ENCODE results near the gene PDE8B.
"Not testable (repeated sequence)": the region's sequence is repeated elsewhere in the genome, so short reads cannot be mapped to it uniquely, and the experiment has no call there.

Gene PDE8B

DNA sequence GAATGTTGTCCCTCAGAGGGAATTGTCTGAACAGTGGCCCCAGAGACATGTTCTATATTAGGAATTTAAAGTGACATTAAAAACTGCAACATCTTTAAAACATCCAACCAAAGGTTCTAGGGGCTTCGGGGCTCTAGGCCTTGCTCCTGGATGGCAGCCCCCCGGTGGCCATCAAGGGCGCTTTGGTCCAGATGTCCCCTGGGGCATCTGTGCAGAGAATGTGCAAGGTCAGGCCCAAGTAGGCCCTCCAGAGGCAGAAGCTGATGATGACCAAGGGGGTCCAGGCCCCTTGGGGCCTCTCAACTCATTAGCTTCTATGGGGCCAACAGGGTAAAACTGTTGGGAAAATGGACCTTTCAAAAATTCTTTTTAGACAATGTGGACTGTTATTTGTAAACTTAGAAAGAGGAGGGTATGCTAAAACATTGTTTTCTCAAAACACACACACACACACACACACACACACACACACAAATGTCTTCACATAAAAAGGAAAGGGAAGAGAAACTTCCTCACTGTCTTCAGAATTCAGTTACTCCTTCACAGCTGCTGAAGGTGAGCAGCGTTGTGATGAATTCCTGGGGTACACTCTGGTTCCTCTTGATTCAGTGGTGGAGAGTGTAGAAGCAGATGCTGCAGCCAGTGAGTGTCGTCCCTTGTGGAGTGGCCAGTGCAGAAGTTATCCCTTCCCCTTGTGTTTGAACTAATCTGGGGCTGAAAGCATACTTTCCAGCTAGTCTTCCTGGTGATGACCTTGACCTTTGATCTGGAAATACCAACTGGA lies 156.4 kb downstream of the PDE8B start:
- DNase-seq (ENCODE audit: low spot score) = no peak

DNA sequence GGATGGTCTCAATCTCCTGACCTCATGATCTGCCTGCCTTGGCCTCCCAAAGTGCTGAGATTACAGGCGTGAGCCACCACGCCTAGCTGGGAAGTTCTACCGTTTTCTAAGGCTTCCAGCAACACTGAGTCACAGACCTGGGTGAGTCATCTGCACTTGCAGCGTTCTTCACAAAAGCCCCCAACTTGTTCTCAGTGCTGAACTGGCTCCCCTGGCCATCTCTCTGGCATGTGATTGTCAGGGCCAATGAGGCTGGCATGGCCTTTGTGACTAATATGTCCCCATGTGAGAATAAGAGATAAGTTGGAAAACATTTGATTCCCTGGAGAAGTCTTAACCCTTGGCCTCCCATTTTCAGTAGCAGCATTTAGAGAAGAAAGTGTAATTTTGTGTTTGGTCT lies 157.3 kb downstream of the PDE8B start:
- DNase-seq (ENCODE audit: low spot score) = no peak

DNA sequence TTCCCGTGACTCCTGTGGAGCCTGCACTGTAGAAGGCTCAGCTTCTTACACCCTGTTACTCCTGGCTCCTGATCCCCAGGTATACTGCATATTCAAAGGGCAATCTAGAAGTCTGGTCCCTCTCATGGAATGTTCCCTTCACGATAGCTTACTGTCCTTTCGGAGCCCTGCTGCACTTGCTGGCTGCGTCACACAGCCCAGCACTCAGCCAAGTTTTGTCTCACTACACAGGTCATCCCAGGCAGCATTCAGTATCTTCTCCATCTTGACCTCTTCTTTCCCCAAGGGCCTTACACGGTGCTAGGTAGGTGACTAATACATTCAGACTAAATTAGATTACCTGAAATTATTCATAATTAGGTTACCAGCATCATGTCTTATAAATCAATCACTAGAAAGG lies 157.9 kb downstream of the PDE8B start:
- DNase-seq (ENCODE audit: low spot score) = no peak

DNA sequence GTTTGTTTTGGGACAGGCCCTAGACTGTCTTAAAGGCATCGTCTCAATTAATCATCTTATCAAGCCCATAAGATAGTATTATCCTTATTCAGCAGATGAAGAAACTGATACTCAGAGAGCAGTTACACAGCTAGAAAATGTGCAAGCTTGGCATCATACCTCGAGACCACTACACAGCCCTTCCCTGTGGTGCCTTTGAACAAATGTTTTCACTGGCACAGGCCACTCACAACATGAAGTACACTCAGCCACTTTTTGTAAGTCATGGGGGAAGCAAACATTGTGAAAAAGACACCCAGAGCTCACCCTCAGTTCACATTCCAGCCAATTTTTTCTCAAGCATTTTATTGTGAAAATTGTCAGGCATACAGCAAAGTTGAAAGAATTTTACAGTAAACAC lies 159.1 kb downstream of the PDE8B start:
- DNase-seq (ENCODE audit: low spot score) = no peak

DNA sequence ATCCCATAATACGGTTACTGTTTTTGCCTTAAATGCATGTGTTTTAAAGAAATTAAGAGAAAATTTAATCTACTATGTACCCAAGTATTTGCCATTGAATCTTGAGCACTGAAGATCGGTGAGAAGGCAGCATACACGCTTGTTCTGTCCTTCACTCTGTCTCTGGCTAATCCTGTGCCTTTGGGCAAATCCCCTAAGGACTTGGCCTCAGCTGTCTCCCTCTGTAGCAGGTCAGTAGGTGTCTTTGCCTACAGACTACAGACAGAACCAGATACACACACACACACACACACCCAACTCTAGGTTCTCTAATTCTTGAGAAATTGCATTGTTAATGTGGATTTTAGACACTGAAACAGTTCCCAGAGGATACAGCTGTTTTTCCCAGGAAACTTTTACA lies 164.2 kb downstream of the PDE8B start:
- no peak for DNase-seq (ENCODE audit: low spot score)

DNA sequence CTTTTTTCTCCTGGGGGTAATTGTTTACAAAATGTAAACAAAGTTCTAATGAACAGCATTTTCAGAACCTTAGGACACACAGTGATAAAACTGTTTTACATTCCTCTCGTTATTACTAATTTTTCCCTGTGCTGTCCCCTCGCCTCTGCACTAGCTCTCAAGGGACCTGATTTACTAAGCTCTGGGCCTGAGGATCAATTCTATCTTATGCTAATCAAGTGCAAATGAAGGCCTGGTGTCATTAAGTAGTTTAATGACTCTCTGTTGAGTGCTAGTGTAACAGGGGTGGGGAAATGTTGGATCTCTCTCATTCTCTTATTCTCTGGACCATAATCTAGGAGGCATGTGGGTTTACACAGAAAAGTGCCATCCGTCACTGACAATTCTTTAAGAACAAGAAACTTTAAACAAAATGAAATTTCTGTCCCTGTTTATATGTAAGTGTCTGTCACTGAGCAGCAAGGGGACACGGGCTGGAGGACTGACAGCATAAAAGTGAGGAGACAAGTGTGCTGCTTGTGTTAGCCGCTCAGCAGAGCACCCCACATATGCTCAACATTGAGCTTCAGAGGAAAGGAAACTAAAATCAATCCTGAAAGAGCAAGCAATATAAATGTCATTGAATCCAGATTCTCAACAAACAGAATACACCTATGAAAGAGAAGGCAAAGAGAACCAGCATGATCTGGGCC lies 166.3 kb downstream of the PDE8B start:
- DNase-seq (ENCODE audit: low spot score) = no peak

DNA sequence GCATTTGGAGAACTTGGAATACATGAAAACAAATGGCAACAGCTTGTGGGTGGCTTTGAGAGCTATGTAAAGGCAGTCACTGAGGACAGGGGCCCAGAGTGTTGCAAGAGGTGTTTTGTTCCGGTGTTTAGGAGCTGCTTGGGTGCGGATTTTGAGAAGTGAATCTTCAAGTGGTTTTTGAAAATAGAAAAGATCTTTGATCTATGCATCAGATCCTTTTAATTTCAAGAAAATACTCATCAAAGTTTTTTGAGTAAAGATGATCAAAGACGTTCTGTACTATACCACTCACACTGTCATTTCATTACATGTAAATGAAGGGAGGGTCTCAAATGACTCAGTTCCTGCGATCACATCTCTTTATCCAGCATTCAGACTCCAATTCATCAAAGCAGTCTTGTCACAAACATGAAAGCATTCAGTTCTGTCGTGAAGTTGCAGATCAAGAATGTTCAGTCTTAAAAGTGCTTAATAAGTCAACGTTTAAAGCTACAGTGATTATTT lies 169.1 kb downstream of the PDE8B start:
- no peak for DNase-seq (ENCODE audit: low spot score)

DNA sequence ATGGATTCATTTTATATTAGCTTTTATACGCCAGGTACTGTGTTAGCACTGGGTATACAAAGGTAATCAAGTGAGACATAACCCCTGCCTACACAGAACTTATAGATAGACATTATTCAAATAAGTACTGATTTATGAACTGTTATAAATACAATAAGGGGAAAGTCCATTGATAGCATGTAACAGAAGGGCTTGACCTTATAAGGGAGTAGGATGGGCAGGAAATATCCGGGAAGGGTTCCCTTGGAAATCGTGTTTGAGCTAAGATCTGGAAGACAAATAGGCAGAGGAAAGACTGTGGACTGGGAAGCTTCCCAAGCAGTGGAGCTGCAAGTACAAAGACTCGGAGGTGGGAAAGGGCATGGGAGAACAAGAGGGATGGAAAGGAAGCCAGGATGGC lies 170.2 kb downstream of the PDE8B start:
- no peak for DNase-seq (ENCODE audit: low spot score)

DNA sequence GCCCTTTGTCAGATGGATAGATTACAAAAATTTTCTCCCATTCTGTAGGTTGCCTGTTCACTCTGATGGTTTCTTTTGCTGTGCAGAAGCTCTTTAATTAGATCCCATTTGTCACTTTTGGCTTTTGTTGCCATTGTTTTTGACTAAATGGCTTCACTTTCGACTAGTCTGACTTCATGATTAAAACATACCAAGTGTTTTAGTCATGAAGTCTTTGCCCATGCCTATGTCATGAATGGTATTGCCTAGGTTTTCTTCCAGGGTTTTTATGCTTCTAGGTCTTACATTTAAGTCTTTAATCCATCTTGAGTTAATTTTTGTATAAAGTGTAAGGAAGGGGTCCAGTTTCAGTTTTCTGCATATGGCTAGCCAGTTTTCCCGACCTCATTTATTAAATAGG lies 172.9 kb downstream of the PDE8B start:
- DNase-seq (ENCODE audit: low spot score) = not testable (repeated sequence)

DNA sequence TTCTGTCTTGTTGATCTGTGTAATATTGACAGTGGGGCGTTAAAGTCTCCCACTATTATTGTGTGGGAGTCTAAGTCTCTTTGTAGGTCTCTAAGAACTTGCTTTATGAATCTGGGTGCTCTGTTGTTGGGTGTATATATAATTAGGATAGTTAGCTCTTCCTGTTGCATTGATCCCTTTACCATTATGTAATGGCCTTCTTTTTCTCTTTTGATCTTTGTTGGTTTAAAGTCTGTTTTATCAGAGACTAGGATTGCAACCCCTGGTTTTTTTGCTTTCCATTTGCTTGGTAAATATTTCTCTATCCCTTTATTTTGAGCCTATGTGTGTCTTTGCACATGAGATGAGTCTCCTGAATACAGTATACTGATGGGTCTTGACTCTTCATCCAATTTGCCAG lies 175.9 kb downstream of the PDE8B start:
- DNase-seq (ENCODE audit: low spot score) = not testable (repeated sequence)

DNA sequence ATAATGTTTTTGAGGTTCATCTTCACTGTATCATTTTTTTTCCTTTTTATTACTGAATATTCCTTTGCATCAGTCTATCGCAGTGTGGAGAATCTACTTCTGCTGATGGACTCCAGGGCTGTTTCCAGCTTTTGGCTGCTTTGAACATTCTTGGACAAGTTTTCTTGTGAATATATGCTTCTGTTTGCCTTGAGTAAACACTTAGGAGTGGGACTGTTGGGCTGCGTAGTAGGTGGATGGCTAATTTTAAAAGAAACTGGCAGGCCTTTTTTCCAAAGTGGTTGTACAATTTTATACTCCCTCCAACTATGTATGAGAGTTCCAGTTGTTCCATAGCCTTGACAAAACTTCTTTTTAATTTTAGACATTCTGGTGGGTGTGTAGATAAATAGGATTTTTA lies 179.3 kb downstream of the PDE8B start:
- no peak for DNase-seq (ENCODE audit: low spot score)

DNA sequence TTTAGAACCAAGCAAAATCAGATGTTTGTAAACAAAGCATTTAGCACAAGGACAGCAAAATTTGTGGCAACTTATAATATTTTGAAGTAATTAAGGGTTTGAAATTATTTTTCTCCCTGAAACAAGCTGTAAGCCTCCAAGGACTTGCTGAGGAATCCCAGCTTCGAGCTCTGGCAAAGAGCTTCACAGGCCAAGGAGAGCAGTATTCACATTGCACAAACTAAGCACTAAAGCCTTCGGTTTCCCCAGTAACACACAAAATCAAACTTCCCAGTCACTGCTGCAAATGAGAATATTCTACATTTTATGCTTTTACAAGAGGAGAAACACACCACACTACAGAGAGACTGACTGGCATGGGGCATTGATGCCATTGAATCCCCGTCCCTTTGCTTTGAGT lies 179.7 kb downstream of the PDE8B start:
- DNase-seq (ENCODE audit: low spot score) = no peak

DNA sequence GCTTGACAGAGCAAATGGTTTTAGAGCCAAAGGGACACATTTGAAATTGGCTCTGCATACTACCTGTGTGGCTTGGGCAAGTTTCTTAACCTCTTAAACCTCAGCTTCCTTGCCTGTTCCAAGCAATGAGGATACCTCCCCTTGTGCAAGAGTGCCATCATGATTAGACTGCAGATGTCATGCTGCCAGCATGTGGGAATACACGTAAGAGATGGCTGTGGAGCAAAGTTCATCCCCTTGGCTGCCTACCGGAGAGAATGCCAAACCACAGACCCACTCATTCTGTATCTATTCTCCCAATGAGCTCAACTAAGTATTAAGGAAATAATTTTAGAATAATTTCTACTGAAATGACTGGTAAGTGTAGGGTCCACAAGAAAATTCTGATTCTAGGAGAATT lies 180.3 kb downstream of the PDE8B start:
- no peak for DNase-seq (ENCODE audit: low spot score)

DNA sequence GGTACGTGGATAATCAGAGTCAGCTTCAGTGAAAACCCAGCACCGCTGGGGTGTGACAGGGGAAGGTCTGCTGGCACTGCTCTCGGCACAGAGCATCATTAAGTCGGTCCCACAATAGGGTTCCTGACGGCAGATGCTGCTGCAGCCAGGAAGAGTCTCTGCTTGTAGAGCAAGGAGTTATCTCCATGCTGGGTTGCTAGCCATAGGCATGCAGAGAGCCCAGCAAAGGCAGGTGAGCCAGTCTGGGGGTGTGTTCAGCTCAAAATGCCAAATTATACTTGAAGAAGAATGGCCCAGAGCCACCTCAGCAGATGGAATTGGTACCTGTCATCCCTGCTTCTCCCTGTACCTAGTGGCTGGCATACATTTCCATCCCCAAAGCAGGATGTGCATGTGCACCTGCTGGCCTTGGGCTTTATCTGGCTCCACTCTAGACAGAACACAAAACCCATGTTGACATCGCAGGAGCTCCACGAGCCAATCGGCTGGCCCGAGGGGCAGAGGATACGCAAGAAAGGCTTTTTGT lies 180.8 kb downstream of the PDE8B start:
- no peak for DNase-seq (ENCODE audit: low spot score)

DNA sequence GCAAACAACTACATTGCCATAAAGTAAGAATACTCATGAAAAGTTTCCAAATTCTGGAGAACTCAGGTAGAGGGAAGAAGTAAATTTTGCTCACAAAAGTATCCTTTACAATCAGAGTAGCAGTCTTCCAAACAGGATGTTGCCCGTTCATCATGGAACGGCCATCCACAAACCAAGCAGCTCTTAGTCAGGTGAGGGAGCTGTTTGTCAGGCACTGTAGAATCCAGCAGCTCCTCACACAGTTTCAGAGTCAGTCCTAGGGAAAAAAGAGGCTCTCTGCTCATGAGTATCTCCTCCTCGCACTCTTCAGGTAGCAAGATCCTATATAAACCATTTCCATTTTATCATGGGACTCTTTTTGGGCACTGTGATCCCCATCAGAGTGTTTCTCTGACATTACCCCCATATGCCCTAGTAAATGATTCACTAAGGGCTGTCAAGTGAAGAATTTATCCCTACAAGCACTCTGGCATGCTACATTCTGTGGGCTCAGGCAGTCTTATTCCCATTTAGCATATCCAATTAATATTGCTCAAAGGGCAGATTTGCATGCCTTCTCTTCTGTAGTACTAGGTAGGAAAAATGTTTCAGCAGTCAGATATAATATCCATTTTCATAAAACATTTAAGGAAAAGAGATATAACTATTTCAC lies 183.7 kb downstream of the PDE8B start:
- no peak for DNase-seq (ENCODE audit: low spot score)

DNA sequence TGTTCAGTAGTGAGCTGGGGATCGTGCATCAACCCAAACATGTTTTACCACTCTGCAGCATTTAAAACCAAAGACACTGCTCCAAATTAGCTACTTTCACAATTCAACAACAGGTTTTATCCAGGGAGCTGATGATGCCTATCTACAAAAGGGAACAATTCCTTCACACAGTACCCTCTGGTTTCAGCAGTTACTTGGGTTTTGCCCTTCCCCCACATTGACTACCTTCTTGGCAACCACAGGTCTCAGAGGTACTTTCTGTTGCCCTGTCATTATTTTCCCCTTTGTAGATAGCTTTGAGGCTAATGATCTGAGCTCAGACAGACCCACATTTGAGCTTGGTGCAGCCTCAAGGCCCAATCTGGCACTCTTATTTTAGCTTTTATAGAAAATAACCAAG lies 185.5 kb downstream of the PDE8B start:
- no peak for DNase-seq (ENCODE audit: low spot score)

DNA sequence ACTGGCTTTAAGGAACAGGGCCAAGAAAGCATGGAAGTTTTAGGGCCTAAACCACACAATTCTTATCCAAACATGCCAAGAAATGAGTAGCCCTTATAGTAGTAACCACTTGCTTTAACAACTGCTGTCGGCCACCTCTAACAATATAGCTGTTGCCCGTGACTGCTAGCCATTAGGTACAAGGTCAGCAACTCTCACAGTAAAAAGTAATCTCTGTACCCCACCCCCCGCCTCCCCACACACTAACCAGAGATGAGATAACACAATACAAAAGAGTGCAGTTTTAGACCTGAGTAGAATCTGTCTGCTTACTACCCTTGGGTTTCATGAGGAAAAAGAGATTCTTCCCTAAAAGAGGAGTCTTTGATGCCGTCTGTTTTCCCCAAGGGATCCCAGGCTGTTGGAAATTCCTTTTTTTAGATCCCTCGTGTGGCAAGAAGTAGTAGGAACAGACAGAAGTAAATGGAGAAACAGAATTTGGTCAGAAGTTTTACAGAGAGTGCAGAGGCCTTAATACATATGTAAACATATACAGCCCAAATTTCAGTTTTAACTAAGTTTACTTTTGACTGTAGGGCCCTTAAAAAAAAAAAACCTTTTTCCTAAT lies 187.3 kb downstream of the PDE8B start:
- DNase-seq (ENCODE audit: low spot score) = no peak

DNA sequence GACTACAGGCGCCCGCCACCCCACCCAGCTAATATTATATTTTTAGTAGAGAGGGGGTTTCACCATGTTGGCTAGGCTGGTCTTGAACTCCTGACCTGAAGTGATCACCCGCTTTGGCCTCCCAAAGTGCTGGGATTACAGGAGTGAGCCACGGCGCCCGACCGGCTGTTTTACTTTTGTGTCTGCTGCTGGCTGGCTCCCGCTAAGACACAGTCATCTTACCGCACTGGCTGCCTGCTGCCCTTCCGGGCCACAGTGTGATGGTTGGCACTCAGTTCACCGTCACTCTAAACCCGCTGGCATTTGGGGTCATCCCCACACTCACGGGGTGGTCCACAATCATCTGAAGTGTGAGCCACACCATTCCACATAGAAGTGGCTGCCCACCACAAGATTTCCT lies 188.0 kb downstream of the PDE8B start:
- DNase-seq (ENCODE audit: low spot score) = no peak

DNA sequence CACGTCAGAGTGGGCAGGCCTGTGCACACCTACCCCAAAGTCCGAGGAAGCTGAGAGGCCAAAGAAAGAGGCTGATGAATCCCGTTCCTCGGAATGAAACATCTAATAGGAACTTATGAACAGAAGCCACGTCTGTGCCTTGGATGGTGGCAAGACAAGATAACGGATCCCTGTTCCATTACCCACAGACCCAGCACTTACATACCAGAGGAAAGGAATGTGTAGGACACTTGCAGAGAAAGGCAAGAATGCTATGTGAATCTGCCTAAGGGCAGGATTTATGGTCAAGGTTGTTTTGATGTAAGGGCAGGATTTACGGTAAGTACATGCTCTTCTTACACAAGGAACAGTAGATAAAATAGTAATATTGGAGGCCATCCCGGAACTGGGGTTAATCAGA lies 188.4 kb downstream of the PDE8B start:
- no peak for DNase-seq (ENCODE audit: low spot score)

DNA sequence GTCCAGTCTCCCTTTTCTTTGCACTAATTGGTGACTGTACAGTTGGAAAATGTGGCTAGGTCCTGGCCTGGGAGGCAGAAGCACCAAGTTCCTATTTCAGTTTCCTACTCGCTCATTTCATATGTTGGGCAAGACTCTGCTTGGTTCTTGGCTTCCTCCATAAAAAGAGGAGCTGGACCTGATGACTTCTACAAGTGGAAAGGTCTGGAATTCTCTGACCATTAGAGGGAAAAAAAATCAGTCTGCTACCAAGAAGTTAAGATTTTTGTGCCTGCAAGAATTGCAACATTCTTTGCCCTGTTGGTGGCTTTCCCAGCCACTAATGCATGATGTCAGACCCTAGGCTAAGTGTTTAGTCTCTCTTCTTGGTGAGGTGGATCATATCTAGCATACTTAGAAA lies 190.2 kb downstream of the PDE8B start:
- DNase-seq (ENCODE audit: low spot score) = no peak

DNA sequence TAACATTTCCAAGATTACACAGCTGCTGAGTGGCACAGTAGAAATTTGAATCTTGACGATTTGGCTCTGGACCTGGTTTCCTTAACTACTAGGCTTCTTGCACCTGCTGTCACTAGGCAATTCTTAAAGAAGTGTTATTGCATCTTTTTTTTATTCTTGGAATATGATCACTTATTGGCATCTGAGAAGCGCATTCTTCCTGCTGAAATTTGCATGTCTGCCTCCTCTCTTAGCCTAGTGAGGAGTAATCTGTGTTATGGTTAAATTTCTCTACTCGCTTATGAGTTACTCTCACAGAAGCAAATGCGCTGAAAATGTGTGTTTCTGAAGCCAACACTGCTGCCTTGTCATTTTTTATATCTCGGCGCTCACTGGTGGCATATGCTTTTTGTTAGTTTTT lies 192.3 kb downstream of the PDE8B start:
- DNase-seq (ENCODE audit: low spot score) = no peak

DNA sequence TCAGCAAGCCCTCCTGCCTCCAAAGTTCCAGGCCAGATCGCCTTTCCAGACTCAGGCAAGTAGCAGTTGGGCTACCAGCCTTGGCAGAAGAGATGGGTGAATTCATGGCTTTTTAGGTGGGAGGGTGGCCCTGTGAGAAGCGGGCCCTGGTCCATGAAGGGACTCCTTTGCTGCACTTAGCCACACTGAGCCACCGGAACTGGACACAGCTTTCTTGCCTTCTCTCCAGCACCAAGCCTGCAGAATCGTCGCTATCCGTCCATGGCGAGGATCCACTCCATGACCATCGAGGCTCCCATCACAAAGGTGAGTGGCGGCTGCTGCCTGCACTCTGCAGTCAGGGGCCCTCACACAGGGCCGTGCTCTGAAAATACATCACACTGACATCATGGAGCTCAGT lies 196.7 kb downstream of the PDE8B start:
- no peak for DNase-seq (ENCODE audit: low spot score)
